Colon (tissue), 2 donors: ENCODE measurements around the gene C15orf62.

Experiments used
- FAIRE-seq: peaks from 2 replicates; lab custom pipeline; 2012; peaks lifted over from hg19 to GRCh38; lab: Jason Lieb, UNC
- donor health status: control.
- donor health status: control.

Gene C15orf62

DNA sequence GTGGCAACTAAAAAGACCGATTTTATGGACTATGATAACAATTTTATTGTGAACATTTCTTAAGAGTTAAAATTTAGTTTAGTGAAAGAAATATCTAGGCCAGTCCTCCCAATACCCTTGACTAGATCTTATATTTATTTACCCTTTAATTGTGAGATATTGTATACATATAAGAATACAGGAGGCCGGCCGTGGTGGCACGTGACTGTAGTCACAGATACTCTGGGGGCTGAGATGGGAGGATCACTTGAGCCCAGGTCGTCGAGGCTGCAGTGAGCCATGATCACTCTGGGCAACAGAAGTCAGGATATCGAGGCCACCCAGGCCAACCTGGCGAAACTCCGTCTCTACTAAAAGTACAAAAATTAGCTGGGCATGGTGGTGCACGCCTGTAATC is 14.0 kb upstream of the C15orf62 start:
- FAIRE-seq = no peak

DNA sequence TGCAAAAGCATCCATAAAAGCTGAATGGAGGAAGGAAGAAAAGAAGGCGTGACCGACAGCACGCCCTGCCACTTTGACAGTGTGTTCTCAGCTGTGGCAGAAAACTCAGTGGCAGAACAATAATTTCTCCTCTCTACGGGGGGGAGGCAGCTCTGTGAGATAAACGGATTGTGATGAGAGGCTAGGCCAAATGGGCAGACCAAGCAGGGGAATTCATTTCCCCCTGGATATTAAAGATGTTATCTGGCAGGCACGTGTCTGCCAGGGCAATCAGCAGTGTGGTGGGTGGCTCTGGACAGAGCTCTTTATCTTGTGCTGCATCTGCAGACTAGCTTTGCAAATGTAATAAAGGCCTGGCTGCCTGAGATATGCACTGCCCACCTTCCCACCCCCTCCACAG is 12.8 kb upstream of the C15orf62 start:
- no peak for FAIRE-seq

DNA sequence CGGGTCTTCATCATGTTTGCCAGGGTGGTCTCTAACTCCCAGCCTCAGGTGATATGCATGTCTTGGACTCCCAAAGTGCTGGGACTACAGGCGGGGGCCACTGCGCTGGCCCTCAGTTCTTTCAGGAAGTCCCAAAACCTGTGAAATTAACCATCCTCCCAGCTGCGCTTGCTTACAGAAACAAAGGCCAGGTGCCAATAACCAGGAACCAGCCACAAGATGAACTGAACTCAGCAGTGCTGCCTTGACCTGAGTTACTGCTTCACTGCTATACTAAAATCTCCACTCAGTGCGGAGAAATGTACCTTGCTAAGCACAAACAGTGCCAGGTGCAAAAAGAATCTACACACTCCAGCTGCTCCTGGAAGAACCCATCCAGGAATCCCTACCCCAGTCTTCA is 9.8 kb upstream of the C15orf62 start:
- no peak for FAIRE-seq

DNA sequence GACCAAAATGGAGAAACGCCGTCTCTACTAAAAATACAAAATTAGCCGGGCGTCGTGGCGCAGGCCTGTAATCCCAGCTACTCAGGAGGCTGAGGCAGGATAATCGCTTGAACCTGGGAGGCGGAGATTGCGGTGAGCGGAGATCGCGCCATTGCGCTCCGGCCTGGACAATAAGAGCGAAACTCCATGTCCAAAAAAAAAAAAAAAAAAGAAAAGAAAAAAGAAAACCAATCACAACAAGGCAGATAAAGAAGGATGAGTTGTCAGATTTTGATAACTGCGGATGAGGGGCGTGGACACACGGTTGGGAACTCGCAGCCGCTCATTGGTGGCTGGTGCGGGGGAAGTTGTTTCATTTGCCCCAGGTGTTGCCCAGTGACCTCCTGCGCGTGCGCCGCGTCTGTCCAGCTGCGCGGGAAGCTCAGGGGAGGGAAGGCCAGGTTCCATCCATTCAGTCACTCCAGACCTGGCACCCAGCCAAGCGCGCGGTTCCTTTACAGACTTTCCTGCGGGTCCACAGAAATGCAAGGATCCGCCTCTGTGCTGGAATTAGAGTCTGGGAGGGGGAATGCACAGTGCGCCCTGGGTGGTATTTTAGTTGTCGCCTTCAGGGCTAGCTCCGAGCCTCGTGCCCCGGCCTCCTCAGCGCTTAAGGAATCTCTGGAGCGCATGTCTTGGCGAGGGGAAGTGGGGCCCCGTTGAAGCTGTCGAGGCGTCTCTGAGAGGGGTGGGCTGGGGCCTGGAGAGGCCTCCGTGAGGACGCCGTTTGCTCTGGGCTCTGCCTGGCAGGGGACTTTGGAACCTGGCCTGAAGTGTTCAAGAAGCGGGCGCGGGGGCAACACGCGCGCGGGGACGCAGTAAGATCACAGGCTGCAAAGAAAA is 6.6 kb upstream of the C15orf62 start:
- no peak for FAIRE-seq

DNA sequence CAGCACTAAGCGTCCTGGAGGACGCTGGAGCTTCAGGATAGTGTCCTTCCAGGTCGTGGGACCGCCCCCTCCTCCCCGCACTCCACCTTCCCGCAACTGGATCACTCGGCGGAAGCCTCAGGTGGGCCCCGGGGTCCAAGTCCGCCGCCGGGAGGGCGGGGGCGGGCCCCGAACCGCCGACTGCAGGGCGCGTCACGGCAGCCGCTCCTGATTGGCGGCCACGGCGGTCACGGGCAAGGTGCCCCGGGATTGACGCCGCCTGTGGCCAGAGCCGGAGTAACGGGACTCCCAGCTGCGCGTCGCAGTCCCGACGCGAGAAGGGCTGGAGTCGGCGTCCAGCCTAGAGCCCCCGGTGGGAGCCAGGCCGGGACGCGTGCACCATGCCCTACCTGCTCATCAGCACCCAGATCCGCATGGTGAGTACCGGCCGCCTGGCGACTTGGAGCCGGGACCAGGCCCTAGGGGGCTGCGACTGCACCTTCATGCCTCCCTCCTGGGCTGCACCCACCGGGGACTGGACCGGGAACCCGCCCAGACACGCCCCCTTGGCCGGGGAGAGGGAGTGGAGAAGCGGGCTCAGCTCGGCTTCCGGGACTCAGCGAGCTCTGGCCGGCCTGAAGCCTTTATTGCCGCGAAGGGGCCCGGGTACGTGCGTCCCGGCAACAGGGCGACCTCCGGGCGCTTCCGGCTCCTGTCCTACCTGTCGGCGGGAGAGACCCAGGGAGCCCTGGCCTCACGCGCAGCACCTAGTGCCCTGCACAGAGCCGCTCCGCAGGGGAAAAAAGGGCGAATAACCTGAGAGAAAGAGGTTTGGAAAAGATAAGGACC is 5.8 kb upstream of the C15orf62 start, which contains the start of gene GCHFR:
TSS of gene GCHFR (plus strand) at position 268 of the 828 bp plus-strand sequence. CDS start at position 381, 113 bp downstream.
- FAIRE-seq = no peak

DNA sequence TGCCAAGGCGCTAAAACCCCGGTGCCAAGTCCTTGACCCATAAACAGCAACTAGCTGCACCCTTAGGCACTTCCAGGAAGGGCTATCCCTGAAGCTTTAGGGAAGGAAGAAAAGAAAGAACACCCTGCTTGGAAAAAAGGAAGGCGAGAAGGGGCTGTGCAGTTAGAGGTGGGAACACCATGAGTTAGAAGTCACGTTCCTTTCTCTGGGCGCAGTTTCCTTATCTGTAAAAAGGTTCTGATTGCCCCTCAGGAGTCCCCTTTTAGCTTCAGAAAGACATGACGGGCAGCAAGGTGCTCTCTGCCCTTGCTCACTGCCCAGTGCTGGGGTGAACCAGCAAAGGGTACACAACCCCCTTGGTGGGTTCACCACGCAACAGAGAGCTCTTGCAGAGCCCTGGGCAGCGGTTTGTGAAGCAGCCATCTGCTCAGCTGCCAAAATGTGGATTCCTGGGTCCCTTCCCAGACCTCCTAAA is 5.1 kb upstream of the C15orf62 start:
- no peak for FAIRE-seq

DNA sequence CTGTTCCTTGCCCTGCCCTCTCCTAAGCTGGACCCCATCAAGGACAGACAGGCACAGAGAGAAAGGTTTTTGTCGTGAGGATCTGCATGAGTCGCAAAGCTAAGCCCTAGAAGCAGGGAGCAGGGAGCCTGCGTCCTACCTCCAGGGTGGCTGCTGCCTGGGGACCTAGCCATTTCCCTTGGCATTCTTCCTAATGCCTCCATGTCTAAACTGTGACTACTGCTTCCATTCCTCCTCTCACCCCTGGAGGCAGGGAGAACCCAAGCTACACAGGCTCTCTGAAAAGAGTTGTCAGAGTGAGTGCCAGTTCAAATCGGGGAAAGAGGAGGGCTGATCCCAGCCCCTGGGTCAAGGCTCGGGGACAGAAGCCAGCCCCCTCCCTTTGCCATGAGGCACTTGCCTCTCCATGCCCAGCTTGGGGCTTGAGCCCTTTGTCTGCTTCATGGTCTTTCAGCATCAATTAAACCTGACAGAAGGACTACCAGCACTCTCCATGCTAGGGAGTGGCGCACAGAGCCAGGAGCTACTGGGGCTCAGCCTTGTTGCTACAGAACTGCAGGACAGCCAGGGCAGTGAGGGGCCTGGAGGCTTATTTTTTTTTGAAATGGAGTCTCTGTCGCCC is 3.5 kb upstream of the C15orf62 start:
- FAIRE-seq = no peak

DNA sequence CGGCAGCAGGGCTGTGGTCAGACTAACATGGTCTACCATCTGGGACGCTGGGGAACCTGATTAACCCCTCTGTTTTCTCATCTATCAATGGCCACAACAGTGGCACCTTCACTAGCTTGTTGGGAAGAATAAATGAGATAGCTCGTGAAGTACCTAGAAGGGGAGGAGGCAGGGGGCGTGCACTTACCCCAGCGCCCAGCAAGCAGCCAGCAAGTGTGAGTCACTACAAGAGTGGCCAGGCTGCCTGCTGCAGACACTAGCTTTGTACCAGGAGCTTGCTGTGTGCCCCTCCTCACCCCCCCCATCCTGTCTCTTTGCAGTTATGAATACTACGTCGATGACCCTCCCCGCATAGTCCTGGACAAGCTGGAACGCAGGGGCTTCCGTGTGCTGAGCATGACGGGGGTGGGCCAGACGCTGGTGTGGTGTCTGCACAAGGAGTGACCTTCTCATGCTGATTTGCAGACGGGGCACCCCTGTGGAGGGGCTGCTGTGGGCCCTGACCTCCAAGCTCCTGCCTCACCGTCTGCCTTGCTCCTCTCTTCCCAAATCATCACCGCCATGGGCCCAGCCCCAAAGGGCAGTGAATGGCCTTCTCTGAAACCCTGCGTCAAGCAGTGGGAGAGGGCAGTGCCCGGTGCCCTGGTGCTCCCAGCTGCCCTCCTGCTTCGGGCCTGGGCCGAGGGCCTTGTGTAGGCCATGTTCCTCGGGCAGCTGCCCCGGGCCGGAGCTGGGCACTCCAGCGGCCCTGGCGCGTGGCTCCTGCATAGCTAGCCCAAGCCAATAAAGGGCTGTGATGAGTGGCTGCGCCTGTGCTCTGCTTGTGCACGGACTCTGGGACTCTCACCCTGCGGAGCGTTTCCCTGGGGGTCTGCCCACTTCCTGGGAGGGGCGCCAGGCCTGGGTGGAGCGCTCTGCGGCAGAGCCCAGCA is 2.6 kb upstream of the C15orf62 start:
- no peak for FAIRE-seq

DNA sequence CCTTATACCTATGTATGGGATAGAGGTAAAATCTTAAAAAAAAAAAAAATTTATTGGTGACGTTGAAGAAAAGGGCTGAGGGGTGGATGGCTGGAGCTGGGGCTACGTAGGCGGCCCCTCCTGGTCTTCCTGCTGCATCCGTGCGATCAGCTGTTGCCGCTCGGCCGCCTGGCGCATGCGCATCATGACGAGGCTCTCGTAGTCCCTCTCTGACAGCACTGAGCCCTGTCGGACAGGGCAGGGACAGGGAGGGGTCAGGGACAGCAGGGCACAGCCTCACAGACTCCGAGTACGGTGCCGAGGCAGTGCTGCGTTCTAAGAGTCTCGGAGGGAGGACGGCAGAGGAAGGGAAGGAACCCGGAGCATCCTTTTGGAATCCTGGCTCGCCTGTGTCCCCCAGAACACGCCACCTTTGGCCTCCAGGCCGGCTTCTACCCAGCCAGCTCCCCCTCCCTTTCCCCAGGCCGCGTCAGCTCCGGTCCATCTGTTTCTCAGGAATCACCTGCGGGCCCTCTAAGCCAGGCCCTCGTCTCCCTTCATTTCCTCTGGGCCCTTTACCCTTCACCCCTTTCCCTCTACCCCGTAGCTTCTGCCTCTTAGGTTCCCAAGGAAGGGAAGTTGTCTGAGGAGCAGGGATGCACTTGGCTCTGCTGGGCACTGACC is 1.8 kb upstream of the C15orf62 start:
- FAIRE-seq = no peak

DNA sequence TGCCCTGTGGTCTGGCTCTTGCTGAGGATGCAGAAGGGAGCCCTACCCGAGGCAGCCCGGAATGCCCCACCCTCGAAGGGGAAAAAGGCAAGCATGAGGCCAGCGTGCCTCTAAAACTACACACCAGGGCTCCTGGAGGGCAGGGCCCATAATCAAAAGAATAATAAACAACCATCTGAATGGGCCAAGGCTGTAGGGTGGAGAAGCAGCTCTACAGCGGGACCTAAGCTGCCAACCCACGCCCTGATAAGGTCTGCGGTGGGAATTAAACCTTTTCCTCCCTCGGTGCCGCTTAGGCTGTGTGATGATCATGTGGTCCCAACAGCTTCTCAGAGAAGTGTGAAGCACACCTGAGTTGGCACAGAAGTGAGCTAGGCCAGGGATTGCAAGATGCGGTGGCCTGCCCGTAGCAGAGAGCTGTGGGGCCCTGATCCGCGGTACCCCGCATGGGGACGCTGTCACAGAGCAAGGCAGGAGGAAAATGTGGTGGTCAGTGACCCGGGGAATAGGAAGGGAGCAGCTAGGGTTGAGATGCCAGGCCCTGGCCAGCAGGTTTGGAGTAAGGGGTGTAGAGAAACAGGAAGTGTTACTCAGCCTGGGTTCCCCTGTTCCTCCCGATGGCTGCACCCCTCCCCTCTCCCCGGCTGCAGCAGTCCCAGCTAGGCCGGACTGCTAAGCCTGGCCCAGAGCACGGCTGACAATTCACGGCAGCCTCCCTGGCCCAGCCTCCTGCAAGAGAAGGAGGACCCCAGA is 1.1 kb upstream of the C15orf62 start:
- no peak for FAIRE-seq

DNA sequence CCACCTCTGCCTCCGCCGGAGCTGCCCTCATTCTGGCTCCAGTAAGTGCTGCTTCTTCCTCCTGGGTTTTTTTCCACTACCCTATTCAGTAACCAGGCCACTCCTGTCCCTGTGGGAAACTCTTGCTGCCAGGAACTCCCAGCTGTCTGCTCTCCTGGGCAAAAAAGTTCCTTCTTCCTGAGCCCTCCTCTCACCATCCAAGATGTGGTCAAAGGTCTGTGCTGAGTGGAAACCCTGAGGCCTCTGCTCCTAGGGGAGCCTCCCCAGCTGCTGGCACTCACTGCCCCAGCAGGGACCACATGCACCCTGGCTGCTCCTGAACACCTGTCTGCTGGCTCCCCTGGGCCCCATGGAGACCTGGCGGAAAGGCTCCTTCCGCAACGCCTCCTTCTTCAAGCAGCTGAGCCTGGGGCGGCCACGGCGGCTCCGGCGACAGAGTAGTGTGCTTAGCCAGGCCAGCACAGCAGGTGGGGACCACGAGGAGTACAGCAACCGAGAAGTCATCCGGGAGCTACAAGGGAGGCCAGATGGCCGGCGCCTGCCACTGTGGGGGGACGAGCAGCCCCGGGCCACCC is 454 bp downstream of the C15orf62 start:
- FAIRE-seq = no peak

DNA sequence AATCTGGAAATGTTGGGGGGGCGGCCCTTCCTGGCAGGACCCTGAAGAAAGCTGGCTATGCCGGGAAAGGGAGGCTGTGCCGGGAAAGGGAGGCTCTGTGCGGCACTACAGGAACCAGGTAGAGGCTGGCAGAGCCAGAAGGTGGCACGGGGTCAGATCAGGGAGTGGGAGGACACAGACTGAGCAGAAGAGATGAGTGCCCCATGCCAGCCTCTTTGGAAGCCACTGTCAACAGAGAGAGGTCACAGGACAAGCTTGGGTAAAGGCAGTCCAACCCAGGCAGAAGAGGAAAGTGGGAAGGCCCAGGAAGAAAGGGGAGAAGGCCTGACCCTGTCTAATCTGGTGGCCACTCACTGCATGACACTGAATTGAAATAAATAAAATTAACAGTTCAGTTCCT is 1.5 kb downstream of the C15orf62 start:
- FAIRE-seq = no peak

DNA sequence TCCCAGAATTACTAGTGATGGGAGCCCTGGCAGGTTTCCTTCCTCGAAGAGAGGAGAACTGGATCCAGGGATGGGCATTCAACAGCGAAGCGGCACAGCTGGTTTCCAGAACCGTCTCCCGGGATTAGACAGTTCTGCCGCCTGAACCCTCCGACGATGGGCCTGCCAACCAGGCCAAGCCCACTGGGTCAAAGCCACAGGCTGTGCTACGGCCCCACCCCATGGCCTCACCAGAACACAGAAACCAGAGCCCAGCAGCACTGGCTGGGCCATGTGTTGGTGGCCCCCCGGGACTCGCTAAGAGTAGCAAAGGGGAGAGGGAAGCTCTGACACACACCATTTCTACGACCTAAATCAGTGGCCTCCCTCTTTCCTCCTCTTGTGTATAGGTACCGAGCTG is 2.2 kb downstream of the C15orf62 start:
- FAIRE-seq = no peak

DNA sequence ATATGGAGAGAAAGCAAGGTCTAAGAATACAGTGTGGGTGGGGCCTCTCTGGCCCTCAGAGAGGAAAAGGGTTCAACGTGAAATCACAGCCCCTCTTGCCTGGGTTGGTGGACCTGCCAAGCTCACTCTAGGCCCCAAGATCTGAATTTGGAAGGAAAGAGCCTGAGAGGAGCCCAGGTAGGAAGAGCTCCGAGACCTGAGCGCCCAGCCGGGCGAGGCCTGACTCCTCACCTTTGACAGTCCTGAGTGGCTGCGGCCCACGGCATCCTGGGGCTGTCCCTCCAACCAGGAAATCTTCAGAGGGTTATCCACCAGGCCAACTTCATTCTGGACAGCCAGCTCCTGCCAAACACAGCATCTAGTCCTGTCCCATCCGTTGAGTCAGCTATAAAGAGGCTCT is 3.7 kb downstream of the C15orf62 start:
- no peak for FAIRE-seq

DNA sequence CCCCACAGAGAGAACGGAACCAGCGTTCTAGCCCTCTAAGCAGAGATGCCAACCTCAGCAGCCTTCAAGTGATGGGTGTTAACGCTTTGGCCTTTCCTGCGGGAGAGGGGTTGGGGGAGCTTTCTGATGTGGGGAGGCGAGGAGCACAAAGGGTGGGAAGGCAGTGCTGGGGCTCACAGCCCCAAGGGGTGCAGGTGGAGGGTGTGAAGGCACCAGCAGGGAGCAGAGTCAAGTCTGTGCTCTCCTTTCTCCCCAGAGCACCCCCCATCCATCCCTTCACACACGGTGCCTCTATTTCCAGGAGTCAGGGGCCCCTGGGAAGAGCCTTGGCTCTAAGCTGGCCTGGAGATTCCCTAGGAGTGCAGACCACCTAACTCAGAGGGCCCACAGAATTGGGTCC is 4.1 kb downstream of the C15orf62 start:
- FAIRE-seq = no peak

DNA sequence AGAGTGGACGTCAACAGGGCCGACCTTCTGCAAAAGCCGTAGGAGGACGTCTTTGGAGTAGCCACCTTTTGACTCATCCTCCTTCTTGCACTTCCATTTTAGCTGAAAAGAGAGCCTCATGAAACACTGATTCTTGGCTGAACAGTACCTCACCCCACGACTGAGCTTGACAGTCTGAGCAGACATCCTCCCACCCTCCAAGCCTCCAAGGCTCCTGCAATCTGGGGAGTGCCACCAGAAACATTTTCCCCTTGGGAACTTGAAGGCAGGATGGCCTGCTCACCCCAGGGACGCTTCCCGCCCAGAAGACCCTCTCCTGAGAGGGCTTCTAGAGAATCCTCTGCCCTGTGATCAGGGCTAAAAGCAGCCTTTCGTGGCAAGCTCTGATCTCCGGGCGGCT is 5.2 kb downstream of the C15orf62 start:
- FAIRE-seq = no peak

DNA sequence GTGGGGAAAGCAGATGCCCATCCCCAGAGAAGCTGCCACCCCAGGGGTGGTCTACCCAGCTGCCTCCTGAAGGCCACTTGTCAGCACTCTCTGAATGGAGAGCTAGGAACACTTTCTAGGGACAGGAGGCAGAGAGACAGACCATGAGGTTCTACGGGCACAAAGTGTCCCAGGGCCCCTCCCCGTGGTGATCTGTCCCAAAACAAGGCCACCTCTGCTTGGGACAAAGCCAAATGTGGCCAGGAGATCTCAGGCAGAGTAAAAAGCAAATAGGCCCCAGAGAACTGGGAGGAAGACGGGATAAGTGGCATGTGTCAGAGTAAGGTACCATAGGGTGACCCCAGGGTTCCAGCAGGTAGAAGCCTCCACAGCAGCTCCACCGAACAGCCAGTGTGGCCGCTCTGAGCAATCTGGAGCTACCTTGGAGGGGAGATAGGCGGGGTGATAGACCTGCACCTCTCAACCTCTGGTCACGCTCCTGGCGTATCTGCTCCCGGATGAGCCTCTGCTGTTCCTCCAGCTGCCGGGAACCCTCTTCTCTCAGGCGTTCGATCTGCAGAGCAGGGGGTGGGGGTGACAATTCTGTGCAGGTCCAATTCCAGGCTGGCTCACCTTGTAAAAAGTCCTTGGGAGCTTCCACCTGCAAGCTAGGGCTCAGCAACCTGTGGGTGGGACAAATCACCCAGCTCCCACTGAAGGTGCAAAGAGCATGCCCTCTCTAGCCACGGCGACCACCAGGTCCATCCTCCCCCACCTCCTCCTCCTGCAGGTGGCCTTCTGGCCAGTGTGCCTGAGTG is 6.2 kb downstream of the C15orf62 start:
- no peak for FAIRE-seq

DNA sequence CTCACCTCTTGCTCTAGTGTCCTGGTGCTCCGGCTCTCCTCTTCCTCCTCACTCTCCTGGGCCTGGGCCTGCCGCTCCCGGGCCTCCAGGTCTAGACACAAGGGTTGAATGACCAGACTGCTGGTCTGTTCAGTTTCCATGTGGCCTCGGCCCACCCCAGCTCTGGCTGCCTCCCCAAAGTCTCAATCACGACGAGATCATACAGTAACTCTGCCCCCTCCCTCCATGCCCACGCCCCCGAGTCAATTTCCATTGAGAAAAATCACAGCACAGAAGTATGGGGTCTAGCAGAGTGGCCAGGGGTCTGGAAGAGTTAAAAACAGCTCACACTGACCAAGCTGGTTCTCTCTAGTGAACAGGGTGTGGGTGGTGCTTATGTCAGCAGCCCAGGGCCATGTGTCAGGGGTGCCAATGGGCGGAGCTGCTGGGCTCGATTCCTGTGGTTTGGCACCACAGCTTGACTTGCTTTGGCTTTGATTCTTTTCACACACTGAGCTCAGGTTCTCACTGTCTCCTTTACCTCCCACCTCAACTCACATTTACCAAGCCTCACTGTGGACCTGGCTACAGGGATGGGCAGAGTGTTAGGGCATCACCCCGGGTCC is 6.9 kb downstream of the C15orf62 start:
- no peak for FAIRE-seq
